ENCODE data around the gene NRDE2. TPM values are rescaled to one million over a fixed set of nuclear protein-coding genes. Genes with fewer than 3 reads are reported as not detected.

The NRDE2 gene
- total RNA-seq, 1 donor: 12.1 TPM

DNA sequence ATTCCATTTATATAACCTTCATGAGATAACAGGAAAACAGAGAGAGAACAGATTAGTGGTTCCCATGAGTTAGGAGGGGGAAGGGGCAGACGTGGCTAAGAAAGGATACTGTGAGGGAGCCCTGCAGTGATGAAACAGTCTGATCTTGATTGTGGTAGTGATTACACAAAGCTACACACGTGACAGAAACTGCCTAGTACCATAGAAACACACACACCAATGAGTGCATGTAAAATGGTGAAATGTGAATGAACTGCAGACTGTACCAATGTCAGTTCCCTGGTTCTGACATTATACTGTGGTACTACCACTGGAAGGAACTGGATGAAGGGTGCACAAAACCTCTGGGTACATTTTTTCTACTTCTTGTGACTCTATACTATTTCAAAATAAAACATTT, 36.9 kb downstream of the NRDE2 start:
- TF ChIP-seq, protein P1, sequence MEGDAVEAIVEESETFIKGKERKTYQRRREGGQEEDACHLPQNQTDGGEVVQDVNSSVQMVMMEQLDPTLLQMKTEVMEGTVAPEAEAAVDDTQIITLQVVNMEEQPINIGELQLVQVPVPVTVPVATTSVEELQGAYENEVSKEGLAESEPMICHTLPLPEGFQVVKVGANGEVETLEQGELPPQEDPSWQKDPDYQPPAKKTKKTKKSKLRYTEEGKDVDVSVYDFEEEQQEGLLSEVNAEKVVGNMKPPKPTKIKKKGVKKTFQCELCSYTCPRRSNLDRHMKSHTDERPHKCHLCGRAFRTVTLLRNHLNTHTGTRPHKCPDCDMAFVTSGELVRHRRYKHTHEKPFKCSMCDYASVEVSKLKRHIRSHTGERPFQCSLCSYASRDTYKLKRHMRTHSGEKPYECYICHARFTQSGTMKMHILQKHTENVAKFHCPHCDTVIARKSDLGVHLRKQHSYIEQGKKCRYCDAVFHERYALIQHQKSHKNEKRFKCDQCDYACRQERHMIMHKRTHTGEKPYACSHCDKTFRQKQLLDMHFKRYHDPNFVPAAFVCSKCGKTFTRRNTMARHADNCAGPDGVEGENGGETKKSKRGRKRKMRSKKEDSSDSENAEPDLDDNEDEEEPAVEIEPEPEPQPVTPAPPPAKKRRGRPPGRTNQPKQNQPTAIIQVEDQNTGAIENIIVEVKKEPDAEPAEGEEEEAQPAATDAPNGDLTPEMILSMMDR (IDR thresholded peaks at IDR 0.05; ENCODE audit: insufficient read depth, low read depth, low read length): no peak
- peak; percentile 55 for DNase-seq (ENCODE audit: low read depth)
- no peak overlapping the region for H3K4me3 ChIP-seq (ENCODE audit: low read depth, low read length)

DNA sequence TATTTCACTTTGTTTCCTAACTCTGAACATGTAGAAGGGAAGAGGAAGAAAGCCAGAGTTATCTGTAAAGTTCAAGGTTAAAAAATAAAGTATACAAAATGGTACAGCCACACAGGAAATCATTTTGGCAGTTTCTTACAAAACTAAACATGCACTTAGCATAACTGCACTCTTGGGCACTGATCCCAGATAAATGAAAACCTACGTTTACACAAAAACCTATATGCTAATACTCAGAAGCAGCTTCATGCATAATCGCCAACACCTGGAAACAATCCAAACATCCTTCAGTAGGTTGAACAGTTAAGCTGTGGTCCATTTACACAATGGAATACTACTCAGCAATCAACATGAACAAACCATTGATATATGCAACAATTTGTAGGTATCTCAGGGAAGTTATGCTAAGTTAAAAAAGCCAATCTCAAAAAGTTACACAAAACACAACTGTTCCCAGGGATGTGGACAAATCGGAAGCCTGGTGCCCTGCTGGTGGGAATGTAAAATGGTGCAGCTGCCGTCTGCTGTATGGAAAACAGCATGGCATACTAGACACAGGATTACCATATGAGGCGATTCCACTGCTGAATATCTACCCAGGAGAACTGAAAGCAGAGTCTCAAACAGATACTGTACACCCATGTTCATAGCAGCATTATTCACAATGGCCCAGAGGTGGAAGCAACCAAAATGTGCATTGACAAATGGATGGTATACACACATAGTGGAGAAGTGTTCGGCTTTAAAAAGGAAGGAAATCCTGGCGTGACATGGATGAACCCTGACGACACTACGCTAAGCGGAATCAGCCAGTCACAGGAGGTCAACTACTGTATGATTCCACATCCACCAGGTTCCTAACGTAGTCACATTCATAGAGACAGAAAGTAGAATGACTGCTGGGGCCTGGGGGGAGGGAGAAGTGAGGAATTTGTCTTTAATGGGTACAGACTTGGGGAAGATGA, 37.7 kb downstream of the NRDE2 start:
- peak; percentile 33 for DNase-seq (ENCODE audit: low read depth)
- TF ChIP-seq, protein P1 (IDR thresholded peaks at IDR 0.05; ENCODE audit: insufficient read depth, low read depth, low read length): no peak
- no peak overlapping the region for H3K4me3 ChIP-seq (ENCODE audit: low read depth, low read length)

DNA sequence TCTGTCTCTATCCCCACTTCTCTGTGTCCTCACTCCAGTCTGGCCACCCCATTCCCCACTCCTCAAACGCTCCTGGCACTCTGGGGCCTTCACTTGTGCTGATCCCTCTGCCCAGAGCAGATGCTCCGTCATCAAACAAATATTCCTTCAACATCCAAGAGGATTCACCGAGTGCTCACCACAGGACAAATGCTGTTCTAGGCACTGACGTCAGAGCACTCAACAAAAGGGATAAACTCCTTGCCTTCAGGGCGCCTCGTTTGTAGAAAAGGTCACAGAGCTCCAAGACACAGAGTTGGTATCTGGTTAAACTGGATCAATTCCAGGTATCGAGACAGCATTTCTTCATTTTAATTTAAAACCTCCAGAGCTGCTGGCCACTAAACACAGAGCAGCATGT, 40.0 kb downstream of the NRDE2 start:
- DNase-seq (ENCODE audit: low read depth): no peak
- TF ChIP-seq, protein P1 (IDR thresholded peaks at IDR 0.05; ENCODE audit: insufficient read depth, low read depth, low read length): no peak
- H3K4me3 ChIP-seq (ENCODE audit: low read depth, low read length): no peak overlapping the region

DNA sequence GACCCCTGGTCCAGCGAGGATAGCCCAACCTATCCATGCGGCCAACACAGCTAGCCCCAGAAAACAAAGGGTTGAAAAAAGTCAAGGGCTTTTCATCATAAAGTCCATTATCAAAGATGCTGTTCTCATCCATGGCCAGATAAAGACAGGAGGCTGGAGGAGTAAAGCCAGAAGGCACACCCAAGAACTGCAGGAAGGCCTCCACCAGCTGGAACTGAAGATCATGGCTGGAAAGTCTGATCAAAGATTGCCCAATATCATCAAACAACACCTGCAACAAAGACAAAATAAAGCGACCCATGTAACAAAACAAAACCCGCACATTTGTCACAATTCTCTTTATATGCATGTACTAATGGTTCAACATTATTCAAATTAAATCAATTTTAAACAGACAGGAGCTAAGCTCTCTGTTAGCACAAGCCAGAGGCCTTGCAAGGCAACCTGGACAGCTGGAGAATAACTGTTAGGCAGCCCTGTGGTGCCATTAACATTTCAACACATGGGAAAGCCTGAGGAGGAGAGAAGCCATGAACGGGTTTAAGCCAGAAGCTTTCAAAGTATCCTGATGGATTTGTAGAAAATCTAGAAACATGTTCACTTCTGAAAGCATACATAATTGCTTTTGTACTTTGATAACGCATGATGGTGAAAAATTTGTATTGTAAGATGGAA, 41.3 kb downstream of the NRDE2 start:
- H3K4me3 ChIP-seq (ENCODE audit: low read depth, low read length): no peak overlapping the region
- TF ChIP-seq, protein P1 (IDR thresholded peaks at IDR 0.05; ENCODE audit: insufficient read depth, low read depth, low read length): no peak
- no peak for DNase-seq (ENCODE audit: low read depth)

DNA sequence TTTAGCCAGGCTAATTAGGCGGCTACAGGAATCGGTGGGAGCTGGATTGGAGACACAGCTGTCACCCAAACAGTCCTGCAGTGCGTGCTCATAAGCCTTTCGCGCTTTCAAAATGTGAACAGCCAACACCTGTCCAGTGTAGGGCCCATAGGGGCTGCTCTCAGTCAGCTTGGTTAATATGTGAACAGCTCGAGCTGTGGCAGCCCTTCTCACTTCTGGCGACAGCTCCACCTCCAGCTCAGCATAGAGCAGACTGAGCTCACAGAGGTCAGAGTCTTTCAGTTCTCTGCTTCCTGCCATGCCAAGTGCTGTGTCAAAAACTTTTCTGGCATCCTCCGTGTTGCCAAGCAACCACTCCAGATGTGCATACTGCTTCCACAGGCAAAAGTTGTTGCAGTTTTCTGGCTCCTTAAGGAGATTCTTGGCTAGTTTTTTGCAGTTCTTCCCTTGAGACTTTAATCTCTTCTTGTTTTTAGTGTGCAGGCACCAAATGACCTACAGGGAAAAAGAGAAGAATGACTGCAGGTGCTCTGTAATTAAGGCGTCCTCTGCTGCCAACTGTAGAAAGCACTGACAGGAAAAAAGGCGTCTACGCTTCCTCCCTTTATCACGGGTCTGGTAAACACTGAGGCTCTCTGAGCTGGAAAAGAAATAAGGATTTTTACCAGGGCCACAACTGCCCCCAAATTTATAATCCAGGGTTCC, 42.9 kb downstream of the NRDE2 start:
- no peak for DNase-seq (ENCODE audit: low read depth)
- TF ChIP-seq, protein P1 (IDR thresholded peaks at IDR 0.05; ENCODE audit: insufficient read depth, low read depth, low read length): no peak
- no peak overlapping the region for H3K4me3 ChIP-seq (ENCODE audit: low read depth, low read length)

DNA sequence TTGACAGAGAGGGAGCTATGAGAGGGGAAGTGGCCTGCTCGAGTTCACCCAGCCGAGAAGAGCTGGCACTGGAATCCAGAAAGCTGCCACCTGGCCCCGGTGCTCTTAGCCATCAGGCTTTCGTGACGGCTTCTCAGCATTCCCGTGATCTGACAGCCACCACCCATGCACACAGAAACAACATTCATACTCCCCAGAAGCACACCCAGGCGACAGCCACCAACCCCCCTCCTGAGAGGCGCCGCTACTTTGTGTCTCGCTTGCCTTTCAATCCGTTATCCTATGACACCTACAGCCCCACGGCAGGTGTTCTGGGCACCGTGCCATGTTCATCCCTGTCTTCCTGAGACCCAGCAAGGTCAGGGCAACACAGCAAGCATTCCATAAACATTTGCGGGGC, 44.0 kb downstream of the NRDE2 start:
- H3K4me3 ChIP-seq (ENCODE audit: low read depth, low read length): no peak overlapping the region
- DNase-seq (ENCODE audit: low read depth): no peak
- TF ChIP-seq, protein P1 (IDR thresholded peaks at IDR 0.05; ENCODE audit: insufficient read depth, low read depth, low read length): no peak

Data from fibroblast of villous mesenchyme (primary cell).